Cardiac muscle cell (in vitro differentiated cells and primary cell): ENCODE results near the gene KLF5. TPM values are rescaled to one million over a fixed set of nuclear protein-coding genes. Genes with fewer than 3 reads are reported as not detected.

Source experiments
- DNase-seq, 2 donors: peaks; one replicate each; pipeline versions ENCODE4 v3.0.0 to v3.0.0-alpha.2; 2010 to 2017; ENCODE audit warnings: low read depth in 1 of 2, low spot score in 1 of 2
- H3K27ac ChIP-seq: fragments of 200-600 bp; sonication (generic); 2 replicates; pipeline ENCODE4 v1.5.1; 2016
- H3K27me3 ChIP-seq: fragments of 200-600 bp; sonication (generic); 2 replicates; pipeline ENCODE4 v1.6.0; 2016; ENCODE audit warnings: control low read depth
- H3K36me3 ChIP-seq: fragments of 200-600 bp; sonication (generic); 2 replicates; pipeline ENCODE4 v1.5.1; 2016; ENCODE audit warnings: control low read depth
- H3K4me1 ChIP-seq: fragments of 200-600 bp; sonication (generic); 2 replicates; pipeline ENCODE4 v1.8.1; 2017; ENCODE audit warnings: low read depth, mild to moderate bottlenecking, mixed run types
- H3K4me3 ChIP-seq: fragments of 200-600 bp; sonication (generic); 2 replicates; pipeline ENCODE4 v1.5.1; 2016; ENCODE audit warnings: mild to moderate bottlenecking
- H3K9me3 ChIP-seq: fragments of 200-600 bp; sonication (generic); 2 replicates; pipeline ENCODE4 v1.5.1; 2017; ENCODE audit warnings: low read depth, mild to moderate bottlenecking, control low read depth
- polyA plus RNA-seq: library from polyadenylated mRNA; unstranded; fragments of >200 nt; fragmentation: Nextera tagmentation; extraction: Ambion mirVana; gene quantifications from 2 replicates; pipeline ENCODE4 v1.2.1, GENCODE V29; 2016
- total RNA-seq: library from RNA; depleted of rRNA; stranded (reverse); fragments of >200 nt; gene quantifications from 2 replicates; pipeline ENCODE4 v1.2.3, GENCODE V29; 2016
- TF ChIP-seq, protein P1 (sequence below): IDR thresholded peaks from 2 replicates; pipeline ENCODE4 v1.5.1; 2012; ENCODE audit warnings: low read depth, mild to moderate bottlenecking, low read length

KLF5 gene
- total and polyA plus RNA-seq, 2 experiments from 2014 or later = 0.33 to 1.1 TPM

GRCh38 chr13:73079359-73079758, 20.6 kb downstream of the KLF5 start:
- TF ChIP-seq, protein P1, sequence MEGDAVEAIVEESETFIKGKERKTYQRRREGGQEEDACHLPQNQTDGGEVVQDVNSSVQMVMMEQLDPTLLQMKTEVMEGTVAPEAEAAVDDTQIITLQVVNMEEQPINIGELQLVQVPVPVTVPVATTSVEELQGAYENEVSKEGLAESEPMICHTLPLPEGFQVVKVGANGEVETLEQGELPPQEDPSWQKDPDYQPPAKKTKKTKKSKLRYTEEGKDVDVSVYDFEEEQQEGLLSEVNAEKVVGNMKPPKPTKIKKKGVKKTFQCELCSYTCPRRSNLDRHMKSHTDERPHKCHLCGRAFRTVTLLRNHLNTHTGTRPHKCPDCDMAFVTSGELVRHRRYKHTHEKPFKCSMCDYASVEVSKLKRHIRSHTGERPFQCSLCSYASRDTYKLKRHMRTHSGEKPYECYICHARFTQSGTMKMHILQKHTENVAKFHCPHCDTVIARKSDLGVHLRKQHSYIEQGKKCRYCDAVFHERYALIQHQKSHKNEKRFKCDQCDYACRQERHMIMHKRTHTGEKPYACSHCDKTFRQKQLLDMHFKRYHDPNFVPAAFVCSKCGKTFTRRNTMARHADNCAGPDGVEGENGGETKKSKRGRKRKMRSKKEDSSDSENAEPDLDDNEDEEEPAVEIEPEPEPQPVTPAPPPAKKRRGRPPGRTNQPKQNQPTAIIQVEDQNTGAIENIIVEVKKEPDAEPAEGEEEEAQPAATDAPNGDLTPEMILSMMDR = no peak
- H3K27me3 ChIP-seq = no peaks in the 10 kb centered on the region

GRCh38 chr13:73081256-73081915, 22.6 kb downstream of the KLF5 start:
- Histone ChIP-seq H3K4me1 (no peaks in the 10 kb centered on the region), H3K9me3 (no peaks in the 10 kb centered on the region), H3K36me3 (no peaks in the 10 kb centered on the region), H3K27ac (no peak overlapping the region), H3K4me3 (no peak overlapping the region), H3K27me3 (no peaks in the 10 kb centered on the region)
- DNase-seq = no peak
- TF ChIP-seq, protein P1 = no peak

More at GRCh38 chr13:73079359-73079758, 20.6 kb downstream of the KLF5 start:
- Histone ChIP-seq H3K4me3 (no peak overlapping the region), H3K36me3 (no peaks in the 10 kb centered on the region), H3K9me3 (no peaks in the 10 kb centered on the region), H3K27ac (no peak overlapping the region), H3K4me1 (no peaks in the 10 kb centered on the region)
- DNase-seq = no peak

GRCh38 chr13:73082471-73082870, 23.7 kb downstream of the KLF5 start:
- no peak for DNase-seq
- TF ChIP-seq, protein P1 = no peak
- Histone ChIP-seq H3K27ac (no peak overlapping the region), H3K27me3 (no peaks in the 10 kb centered on the region), H3K9me3 (no peaks in the 10 kb centered on the region), H3K4me1 (no peaks in the 10 kb centered on the region), H3K4me3 (no peak overlapping the region), H3K36me3 (no peaks in the 10 kb centered on the region)

DNA sequence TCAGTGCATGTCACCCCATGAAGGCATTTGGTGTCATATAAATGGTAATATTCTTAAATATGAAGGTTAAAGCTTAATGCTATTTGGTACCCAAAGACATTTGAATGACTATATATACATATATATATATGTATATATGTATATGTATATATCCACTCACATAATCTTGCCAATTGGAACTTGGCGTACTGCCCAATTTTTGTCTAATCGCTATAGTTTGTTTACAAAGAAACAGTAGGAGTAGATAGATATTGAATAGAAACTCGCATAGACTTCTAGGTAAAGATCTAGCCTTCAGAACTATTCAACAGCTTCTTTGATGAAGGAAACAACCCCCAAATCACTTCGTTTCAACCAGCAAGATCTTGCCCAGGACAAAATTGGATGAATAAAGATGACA, 24.1 kb downstream of the KLF5 start:
- no peak for DNase-seq
- Histone ChIP-seq H3K27me3 (no peaks in the 10 kb centered on the region), H3K27ac (no peak overlapping the region), H3K9me3 (no peaks in the 10 kb centered on the region), H3K4me1 (no peaks in the 10 kb centered on the region), H3K4me3 (no peak overlapping the region), H3K36me3 (no peaks in the 10 kb centered on the region)
- TF ChIP-seq, protein P1 = no peak

DNA sequence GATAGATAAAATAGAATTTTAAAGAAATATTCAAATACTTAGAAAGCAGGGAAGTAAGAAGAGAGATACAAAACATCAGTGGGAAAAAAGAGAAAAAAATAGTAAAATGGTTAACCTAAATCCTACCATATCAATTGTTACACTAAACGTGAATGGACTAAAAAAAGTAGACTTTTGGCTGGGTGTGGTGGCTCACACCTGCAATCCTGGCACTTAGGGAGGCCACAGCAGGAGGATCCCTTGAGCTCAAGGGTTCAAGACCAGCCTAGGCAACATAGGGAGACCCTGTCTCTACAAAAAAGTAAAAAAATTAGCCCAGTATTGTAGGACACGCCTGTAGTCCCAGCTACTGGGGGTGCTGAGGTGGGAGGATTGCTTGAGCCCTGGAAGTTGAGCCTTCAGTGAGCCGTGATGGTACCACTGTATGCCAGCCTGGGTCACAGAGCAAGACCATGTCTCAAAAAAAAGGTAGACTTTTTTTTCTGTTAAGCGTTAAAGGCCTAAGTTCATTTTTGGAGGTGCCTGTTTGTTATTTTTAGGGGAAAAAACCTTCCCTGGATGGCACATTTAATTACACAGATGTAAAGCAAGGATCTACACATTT, 29.6 kb downstream of the KLF5 start:
- no peaks in the 10 kb centered on the region for H3K27me3 ChIP-seq
- H3K36me3 ChIP-seq = no peaks in the 10 kb centered on the region
- no peak for DNase-seq
- no peak overlapping the region for H3K27ac ChIP-seq
- TF ChIP-seq, protein P1 = no peak
- H3K4me1 ChIP-seq = no peaks in the 10 kb centered on the region
- H3K4me3 ChIP-seq = no peak overlapping the region
- H3K9me3 ChIP-seq = no peaks in the 10 kb centered on the region
